Measurements from ENCODE around the gene SPATA19.
A peak's percentile ranks its signal among the peaks of the same experiment; 100 is the strongest.

The SPATA19 gene

DNA sequence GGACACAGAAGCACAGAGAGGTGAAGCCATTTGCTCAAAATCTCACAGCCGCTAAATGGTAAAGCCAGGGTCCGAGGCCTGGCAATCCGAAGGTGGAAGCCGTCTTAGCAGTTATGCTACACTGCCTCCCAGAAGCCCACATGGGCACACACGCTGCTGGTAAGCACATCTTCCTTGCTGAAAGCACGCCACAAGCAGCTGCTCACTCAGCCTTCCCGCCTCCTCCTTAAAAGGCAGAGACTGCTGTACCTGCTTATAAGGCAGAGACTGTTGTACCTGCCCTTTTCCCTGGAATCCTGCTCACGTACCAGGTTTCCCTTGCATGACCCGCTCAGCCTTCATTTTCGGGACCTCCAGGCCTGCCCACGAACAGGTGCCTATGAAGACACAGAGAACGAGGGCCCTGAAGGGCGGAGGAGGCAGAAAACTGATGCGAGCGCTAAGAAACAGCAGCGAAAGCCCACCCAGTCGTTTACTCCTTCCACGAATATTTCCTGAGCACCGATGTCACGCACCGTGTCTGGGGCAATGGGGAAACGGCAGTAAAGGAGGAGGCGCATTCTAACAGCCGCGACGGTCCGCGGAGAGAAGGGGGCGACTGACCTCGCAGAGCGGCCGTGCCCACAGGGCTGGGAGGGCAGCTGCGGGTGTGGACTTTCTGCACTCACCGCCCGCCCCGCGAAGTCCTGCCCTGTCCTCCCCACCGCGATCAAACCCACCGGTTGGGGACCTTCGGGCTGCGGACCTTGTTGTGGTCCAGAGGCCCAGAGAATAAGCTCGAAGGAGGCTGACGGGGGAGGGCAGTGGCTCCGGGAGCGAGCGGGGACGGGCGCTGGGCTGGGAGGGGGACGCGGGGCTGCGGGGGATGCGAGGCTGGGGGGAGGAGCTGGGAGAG lies 13.0 kb downstream of the SPATA19 start:
- peaks cover 2% of the 10 kb centered on the region for H3K36me3 Mint-ChIP-seq
- H3K4me1 Mint-ChIP-seq = peaks cover 12% of the 10 kb centered on the region
- H3K4me3 Mint-ChIP-seq = no peak overlapping the region
- no peak for DNase-seq
- CTCF ChIA-PET = interaction anchor here (1.4 kb wide), 1 partner anchor 698 kb away, joined by 3 read pairs; no protein-coding TSS in a partner anchor
- H3K9me3 Mint-ChIP-seq = peaks cover 4% of the 10 kb centered on the region
- peaks cover 13% of the 10 kb centered on the region for H3K27me3 Mint-ChIP-seq
- no peak overlapping the region for H3K27ac Mint-ChIP-seq

DNA sequence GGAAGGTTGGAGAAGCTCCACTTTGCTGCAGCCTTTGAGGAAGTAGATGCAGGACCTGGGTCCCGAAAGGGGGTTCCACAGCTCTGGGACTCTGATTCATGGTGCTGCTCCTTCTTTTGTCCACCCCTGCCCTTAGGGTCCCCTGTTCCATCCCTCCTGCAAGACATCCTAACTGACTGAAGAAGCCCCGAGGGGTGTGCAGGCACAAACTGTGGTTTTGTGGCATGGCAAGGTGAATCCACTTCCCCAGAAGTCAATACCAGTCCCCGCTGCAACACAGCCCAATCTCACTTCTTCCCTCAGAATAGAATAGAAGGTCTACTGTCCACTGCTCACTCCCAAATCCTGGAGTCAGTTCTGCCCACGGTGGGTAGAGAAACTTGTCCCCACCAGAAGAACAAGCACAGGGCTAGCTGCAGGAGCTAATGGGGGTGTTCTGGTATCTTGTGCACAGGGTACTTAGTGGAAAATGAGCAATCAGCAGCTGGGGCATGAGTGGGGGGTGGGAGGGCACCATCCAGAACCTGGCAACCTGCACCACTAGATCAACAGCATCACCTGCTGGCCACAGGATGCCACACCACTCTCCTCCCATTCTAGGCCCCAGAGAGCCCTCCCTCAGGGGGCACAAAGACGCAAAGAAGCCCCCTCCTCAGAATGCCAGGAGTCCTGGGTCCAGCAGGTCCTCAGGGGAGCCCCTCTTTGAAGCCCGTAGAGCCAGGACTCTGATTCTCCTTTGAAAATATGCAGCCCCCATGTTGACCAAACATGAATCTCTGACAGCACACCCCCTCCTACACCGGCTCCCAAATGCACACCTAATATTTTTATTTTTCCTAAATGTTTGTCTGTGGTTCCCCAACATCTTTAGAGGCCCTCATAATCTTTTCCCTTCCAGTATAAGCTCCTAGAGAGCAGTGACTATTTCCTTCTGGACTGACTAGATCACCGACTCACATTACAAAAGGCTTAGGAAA lies 14.1 kb downstream of the SPATA19 start:
- Mint-ChIP-seq H3K4me1 (peaks cover 12% of the 10 kb centered on the region), H3K9me3 (peaks cover 4% of the 10 kb centered on the region), H3K4me3 (no peak overlapping the region), H3K27me3 (peaks cover 17% of the 10 kb centered on the region), H3K27ac (no peak overlapping the region), H3K36me3 (peaks cover 2% of the 10 kb centered on the region)
- CTCF ChIA-PET = interaction anchor here (1.4 kb wide), 1 partner anchor 697 kb away, joined by 3 read pairs; no protein-coding TSS in a partner anchor
- no peak for DNase-seq

DNA sequence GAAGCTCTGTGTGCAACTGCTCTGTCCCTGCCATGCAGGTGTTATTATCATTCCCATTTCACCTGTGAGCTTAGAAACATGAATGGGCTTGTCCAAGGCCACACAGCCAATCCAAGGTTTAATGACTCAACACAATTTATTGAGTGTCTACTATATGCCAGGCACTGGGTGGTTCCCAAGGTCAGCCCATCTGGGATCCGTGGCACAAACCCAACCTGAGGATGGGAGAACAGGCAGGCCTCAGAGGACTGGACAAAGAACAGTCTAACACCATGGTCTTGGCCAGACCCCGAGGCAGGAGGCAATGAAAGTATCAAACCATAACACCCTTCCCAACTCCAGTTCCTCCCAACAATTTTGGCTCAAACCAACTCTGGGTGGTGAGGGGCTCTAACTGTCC lies 15.7 kb downstream of the SPATA19 start:
- Mint-ChIP-seq H3K27ac (no peak overlapping the region), H3K27me3 (peaks cover 12% of the 10 kb centered on the region), H3K4me1 (no peaks in the 10 kb centered on the region), H3K36me3 (peaks cover 2% of the 10 kb centered on the region), H3K9me3 (peaks cover 4% of the 10 kb centered on the region), H3K4me3 (no peak overlapping the region)
- CTCF ChIA-PET = no interaction called here
- DNase-seq = no peak

DNA sequence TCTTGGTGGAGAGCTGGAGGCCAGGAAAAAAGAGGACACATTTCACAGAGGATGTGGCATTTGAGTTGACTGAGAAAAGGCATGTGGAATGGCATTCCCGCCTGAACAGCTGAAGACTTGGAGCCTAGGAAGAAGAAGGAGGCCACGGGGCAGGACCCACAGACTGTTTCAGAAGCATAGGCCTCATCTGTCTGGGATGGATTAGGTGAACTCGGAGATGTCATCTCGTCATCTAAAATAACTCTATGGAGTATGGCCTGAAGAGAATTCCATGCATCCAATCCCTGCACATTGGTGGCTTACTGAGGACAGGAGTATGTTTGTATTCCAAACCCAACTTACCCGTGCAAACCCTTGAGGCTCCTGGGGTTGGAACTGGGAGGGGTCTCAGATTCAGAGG lies 16.4 kb downstream of the SPATA19 start:
- Mint-ChIP-seq H3K36me3 (no peaks in the 10 kb centered on the region), H3K4me3 (no peak overlapping the region), H3K4me1 (no peaks in the 10 kb centered on the region), H3K9me3 (peaks cover under 1% of the 10 kb centered on the region), H3K27me3 (peaks cover 12% of the 10 kb centered on the region), H3K27ac (no peak overlapping the region)
- DNase-seq = no peak
- CTCF ChIA-PET = no interaction called here

DNA sequence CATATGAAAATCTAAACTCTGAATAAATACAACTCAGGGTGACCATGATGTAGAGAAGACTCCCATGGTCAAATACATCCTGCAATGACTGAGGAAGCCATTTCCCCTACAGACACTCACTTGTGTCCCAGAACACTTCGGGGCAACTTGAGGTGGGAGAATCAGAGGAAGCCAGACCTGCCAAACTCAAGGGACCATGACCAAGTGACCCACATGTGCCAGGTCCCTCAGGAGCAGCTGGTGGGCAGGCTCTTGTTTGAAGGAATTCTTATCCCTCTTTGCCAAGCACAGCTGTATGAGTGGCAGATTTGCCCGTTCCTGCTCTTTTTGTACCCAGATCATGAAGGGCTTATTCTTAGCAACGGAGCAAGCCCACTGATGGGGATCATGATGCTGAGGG lies 17.8 kb downstream of the SPATA19 start:
- Mint-ChIP-seq H3K4me3 (no peak overlapping the region), H3K36me3 (no peaks in the 10 kb centered on the region), H3K27ac (no peak overlapping the region), H3K4me1 (no peaks in the 10 kb centered on the region), H3K27me3 (peaks cover 12% of the 10 kb centered on the region), H3K9me3 (no peaks in the 10 kb centered on the region)
- CTCF ChIA-PET = no interaction called here
- no peak for DNase-seq

DNA sequence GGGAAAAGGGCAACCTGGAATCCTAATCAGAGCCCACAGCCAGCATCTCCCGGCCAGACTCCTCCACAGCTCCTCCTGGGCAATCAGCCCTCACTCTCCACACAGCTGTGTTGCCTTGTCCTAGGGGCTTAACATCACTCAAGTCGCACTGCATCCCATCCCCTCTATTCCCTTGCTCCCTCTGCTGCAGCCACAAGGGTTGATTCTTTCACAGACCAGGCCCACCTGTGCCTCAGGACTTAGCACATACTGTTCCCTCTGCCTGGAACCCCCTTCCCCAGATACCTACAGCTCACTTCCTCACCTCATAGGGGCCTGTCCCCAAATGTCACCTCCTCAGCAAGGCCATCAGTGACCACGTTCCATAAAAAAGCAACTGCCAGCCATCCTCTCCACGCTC lies 18.4 kb downstream of the SPATA19 start:
- Mint-ChIP-seq H3K4me3 (no peak overlapping the region), H3K27ac (no peak overlapping the region), H3K4me1 (no peaks in the 10 kb centered on the region)

DNA sequence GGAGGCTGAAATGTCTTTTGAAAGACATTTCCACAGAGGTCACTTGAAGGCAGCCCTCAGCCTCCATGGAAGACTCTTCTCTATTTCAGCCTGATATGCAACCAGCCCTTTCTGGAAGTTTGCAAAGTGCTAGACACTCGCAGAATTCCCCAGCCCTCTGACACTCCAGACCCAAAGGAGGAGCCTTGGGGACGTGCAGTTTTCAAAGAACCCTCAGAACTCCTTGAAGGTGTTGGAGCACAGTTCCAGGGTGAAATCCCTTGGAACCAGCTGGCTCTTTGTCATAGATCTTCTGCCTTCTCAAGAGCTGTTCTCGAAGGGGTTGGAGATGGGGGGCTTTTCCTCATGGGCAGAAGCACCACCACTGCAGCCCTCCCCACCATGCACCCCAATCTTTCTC lies 19.6 kb downstream of the SPATA19 start:
- H3K27ac Mint-ChIP-seq = no peak overlapping the region
- H3K36me3 Mint-ChIP-seq = no peaks in the 10 kb centered on the region
- H3K4me3 Mint-ChIP-seq = no peak overlapping the region
- peaks cover 8% of the 10 kb centered on the region for H3K27me3 Mint-ChIP-seq
- H3K9me3 Mint-ChIP-seq = no peaks in the 10 kb centered on the region
- no peaks in the 10 kb centered on the region for H3K4me1 Mint-ChIP-seq
- CTCF ChIA-PET = no interaction called here
- DNase-seq = no peak

More for the DNA sequence above, 18.4 kb downstream of the SPATA19 start:
- Mint-ChIP-seq H3K27me3 (peaks cover 8% of the 10 kb centered on the region), H3K36me3 (no peaks in the 10 kb centered on the region), H3K9me3 (no peaks in the 10 kb centered on the region)
- no peak for DNase-seq
- CTCF ChIA-PET = no interaction called here

DNA sequence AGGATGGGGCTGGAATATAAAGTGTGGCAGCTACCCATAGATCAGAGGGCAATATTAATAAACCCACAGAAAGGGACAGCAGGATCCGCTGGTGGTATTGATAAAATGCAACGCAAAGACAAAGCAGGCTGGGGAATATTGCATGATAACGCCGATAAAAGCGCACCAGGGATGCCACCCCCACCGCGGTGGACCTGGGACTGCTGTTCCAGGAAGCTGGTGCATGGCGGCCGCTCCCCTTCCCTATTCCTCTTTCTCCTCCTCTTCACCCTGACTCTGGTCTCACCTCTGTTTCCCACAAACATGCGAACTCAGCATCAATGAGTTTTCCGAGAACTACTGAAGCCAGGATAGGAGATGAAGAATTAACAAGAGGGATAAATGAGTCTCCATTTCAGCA lies 20.2 kb downstream of the SPATA19 start:
- peaks cover 8% of the 10 kb centered on the region for H3K27me3 Mint-ChIP-seq

DNA sequence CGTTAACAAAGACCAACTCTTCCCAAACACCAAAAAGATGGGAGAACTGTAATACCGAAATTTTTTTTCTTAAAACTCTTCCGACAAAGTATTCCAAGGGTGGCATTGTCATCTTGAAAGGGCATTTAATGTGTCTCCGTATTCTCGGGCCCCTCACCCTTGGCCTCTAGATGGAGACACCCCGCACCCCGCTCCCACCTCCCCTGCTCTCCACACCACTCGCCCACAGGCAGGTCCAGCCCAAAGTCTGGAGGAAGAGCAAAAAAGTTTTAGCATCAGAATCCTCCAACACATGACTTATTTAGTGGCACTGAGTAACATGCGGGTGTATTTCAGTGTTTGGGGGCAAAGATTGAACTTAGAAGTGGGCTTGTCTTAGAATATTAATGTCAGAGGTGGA lies 20.7 kb downstream of the SPATA19 start:
- Mint-ChIP-seq H3K36me3 (no peaks in the 10 kb centered on the region), H3K27me3 (peaks cover 8% of the 10 kb centered on the region), H3K4me3 (no peak overlapping the region), H3K27ac (no peak overlapping the region), H3K9me3 (no peaks in the 10 kb centered on the region), H3K4me1 (no peaks in the 10 kb centered on the region)
- no peak for DNase-seq
- CTCF ChIA-PET = interaction anchor here (0.6 kb wide), 1 partner anchor 226 kb away, joined by 3 read pairs; no protein-coding TSS in a partner anchor

More for the DNA sequence above, 20.2 kb downstream of the SPATA19 start:
- H3K4me3 Mint-ChIP-seq = no peak overlapping the region
- H3K9me3 Mint-ChIP-seq = no peaks in the 10 kb centered on the region
- no peak for DNase-seq
- H3K4me1 Mint-ChIP-seq = no peaks in the 10 kb centered on the region
- H3K36me3 Mint-ChIP-seq = no peaks in the 10 kb centered on the region
- CTCF ChIA-PET = no interaction called here
- no peak overlapping the region for H3K27ac Mint-ChIP-seq

DNA sequence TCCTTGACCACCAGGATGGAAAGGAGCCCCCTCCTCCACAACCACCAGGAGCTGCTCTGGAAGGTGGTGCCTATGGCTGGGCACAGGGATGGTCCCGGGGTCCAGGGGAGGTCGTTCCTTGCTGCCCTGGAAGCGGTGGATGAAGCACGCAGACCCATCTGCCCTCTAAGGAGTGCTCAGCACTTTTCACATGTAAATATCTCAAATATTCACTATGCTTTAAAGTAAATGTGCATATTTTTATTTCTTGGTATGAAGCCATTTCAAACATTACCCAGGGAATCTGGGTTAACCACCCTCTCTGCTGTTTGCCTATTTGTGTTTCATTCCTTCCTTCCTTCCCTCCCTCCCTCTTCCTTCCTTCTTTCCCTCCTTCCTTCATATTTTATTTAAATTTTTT lies 21.7 kb downstream of the SPATA19 start:
- Mint-ChIP-seq H3K9me3 (no peaks in the 10 kb centered on the region), H3K4me3 (no peak overlapping the region), H3K36me3 (no peaks in the 10 kb centered on the region), H3K27ac (no peak overlapping the region), H3K27me3 (peaks cover 5% of the 10 kb centered on the region), H3K4me1 (no peaks in the 10 kb centered on the region)
- no peak for DNase-seq
- CTCF ChIA-PET = no interaction called here

DNA sequence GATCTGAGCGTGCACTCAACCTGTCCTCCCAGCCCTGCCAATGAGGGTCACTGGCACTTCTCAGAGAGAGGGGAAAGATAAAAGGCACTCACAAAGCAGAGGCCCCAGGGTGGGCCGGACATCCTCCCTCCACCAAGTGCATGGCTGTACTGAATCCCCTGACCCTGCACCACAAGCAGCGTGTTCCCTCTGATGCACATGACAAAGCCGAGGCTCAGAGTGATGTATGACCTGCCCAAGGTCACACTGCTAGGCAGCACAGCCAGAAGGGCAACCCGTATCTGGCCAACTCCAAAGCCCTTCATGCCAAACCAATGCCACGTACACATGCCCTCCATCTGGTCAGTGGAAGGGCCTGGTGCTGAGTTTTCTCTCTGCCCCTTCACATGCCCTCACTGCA lies 22.1 kb downstream of the SPATA19 start:
- DNase-seq = no peak
- Mint-ChIP-seq H3K36me3 (no peaks in the 10 kb centered on the region), H3K4me3 (no peak overlapping the region), H3K9me3 (no peaks in the 10 kb centered on the region), H3K27ac (no peak overlapping the region), H3K4me1 (no peaks in the 10 kb centered on the region), H3K27me3 (peaks cover 5% of the 10 kb centered on the region)
- CTCF ChIA-PET = no interaction called here

DNA sequence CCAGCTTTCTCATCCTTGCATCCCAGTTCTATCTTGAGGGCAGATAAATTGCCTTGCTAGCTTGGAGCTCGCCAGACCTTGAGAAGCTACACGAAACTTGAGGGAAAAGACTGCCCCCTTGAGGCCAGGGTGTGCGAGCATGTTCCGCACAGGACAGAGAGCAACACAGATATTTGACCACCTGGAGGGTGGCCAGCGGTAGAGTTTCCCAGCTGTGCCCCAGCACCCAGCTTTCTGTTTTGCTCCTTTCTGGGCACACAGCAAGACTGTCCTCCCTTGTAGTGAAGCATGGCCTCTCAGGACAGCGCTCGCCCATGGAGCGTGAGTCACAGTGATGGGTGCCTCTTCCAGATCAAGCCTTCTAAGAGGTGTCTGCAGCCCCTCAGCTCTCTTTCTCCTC lies 23.5 kb downstream of the SPATA19 start:
- Mint-ChIP-seq H3K27me3 (peaks cover under 1% of the 10 kb centered on the region), H3K27ac (no peak overlapping the region), H3K9me3 (no peaks in the 10 kb centered on the region), H3K4me1 (no peaks in the 10 kb centered on the region), H3K36me3 (no peaks in the 10 kb centered on the region), H3K4me3 (no peak overlapping the region)
- DNase-seq = peak; percentile 44
- CTCF ChIA-PET = interaction anchor here (0.7 to 2.3 kb wide), 9 partner anchors 13 to 743 kb away, joined by 3 to 9 read pairs (median 4); no protein-coding TSS in a partner anchor

DNA sequence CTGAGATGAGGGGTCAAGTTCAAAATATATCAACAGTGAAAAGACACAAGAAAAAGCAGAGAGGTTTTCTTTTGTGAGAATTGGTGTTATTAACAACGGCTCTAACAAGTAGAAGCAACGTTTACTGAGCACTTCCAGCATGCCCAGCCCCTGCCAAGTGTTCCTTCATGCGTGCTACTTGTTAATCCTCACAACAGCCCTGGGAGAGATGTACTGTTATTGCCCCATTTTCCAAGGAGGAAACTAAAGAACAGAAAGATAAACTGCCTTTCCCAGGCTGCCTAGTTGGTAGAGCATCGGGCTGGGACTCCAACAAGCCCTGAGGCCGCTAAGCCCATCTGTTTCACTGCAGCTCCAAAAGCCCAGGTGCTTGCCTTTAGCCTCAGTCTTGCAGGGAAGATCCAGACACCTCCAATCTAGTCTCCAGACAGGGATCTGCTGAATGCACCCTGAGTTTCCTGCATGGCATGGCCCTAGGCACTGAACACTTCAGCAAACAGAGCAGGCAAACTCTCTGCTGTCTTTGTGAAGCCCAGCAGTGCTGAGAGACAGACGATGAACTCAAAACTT lies 25.5 kb downstream of the SPATA19 start:
- Mint-ChIP-seq H3K27ac (no peak overlapping the region), H3K4me1 (no peaks in the 10 kb centered on the region), H3K9me3 (no peaks in the 10 kb centered on the region), H3K27me3 (peaks cover 4% of the 10 kb centered on the region), H3K4me3 (no peak overlapping the region), H3K36me3 (no peaks in the 10 kb centered on the region)
- DNase-seq = no peak
- CTCF ChIA-PET = interaction anchor here (1.0 kb wide), 1 partner anchor 19 kb away, joined by 3 read pairs; no protein-coding TSS in a partner anchor

DNA sequence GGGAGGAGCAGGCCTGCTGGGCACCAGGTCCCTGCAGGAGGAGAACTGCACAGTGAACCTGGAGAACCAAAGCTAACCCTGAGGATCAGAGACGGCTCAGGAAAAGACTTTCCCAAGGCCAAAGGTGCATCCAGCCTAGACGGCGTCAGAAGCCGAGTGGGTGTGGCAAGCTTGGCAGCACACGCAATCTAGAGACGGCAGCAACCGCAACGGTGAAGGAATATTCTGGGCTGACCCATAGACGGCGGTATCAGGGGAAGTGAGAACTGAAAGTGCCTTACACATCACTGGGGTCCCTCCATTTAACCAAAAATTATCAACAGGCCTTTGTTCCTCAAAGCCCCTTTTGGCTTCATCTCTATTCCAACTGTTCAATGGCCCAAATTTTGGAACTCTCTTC lies 26.2 kb downstream of the SPATA19 start:
- no peak for DNase-seq
- Mint-ChIP-seq H3K27me3 (peaks cover 4% of the 10 kb centered on the region), H3K27ac (no peak overlapping the region), H3K36me3 (no peaks in the 10 kb centered on the region), H3K9me3 (no peaks in the 10 kb centered on the region), H3K4me3 (no peak overlapping the region), H3K4me1 (no peaks in the 10 kb centered on the region)
- CTCF ChIA-PET = no interaction called here

Data from activated naive CD4-positive, alpha-beta T cell treated with anti-CD3 and anti-CD28 coated beads, Interleukin-2, amount 10 ng/mL, durations not matched to agents 7 days and 5 days (primary cell).